ENCODE data around the gene TRMT1.
A peak's percentile ranks its signal among the peaks of the same experiment; 100 is the strongest.

DNA sequence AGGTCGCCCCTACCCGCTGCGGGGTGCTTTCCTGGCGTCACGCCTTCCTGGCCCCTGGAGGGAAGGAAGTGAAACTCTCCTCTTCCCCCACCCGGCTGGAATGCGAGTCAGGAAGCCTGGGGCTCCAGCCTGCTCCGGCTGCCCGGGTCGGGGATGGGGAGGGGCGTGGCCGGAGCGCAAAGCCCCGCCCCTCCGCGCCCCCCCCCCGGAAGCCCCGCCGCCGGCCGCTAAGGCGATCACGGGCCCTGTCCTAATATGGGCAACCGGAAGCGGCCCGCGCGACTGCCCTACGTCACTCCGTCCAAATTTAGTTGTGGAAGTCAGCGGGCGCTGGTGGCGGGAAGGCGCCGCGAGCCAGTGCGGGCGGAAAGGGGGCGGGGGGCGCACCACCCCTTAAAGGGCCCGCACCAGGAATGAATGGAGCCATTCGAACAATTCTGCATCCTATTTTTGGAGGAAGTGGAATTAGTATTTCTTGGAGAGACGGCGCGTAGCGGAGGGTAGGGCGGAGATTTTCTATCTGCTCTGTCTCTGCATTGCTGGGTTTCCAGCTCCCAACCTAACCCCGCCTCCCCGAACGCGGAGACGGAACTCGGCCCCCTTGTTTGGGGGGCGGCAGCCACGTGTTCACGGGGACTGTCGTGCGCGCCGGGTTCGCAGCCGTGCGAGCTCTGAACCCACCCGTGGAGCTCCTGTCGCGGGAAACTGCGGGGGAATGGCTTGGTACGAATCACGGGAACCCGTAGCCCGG lies 35.2 kb upstream of the TRMT1 start:
- TF ChIP-seq, protein P1, sequence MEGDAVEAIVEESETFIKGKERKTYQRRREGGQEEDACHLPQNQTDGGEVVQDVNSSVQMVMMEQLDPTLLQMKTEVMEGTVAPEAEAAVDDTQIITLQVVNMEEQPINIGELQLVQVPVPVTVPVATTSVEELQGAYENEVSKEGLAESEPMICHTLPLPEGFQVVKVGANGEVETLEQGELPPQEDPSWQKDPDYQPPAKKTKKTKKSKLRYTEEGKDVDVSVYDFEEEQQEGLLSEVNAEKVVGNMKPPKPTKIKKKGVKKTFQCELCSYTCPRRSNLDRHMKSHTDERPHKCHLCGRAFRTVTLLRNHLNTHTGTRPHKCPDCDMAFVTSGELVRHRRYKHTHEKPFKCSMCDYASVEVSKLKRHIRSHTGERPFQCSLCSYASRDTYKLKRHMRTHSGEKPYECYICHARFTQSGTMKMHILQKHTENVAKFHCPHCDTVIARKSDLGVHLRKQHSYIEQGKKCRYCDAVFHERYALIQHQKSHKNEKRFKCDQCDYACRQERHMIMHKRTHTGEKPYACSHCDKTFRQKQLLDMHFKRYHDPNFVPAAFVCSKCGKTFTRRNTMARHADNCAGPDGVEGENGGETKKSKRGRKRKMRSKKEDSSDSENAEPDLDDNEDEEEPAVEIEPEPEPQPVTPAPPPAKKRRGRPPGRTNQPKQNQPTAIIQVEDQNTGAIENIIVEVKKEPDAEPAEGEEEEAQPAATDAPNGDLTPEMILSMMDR (IDR thresholded peaks at IDR 0.05), result no peak
- no peak for TF ChIP-seq EP300 (IDR thresholded peaks at IDR 0.05)
- peak; percentile 67 to 86 for TF ChIP-seq POLR2A (IDR thresholded peaks at IDR 0.05)
